ENCODE measurements around the gene OTOA.
"Not testable (repeated sequence)": the region's sequence is repeated elsewhere in the genome, so short reads cannot be mapped to it uniquely, and the experiment has no call there.

The OTOA gene

DNA sequence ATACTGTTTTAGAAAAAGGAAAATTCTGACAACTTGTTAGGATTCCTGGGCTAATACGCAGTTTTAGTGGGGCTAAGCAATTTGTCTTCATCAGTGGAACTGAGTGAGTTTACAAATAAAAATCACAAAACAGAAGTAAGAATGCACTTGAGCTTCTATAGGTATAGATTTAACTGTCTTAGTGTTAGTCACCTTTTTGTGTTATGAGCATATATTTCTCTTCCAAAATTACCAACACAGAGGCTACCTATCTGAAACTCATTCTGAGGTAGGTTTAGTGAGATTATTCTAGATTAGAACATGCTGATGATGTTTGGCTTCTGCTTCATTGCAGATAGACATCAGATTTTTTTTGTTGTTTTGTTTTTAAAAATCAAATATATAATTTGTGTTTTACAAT is 41.2 kb upstream of the OTOA start:
- H3K4me3 ChIP-seq (ENCODE audit: low read depth, low read length) = no peak overlapping the region
- DNase-seq (ENCODE audit: low read depth) = no peak
- TF ChIP-seq, protein P1, sequence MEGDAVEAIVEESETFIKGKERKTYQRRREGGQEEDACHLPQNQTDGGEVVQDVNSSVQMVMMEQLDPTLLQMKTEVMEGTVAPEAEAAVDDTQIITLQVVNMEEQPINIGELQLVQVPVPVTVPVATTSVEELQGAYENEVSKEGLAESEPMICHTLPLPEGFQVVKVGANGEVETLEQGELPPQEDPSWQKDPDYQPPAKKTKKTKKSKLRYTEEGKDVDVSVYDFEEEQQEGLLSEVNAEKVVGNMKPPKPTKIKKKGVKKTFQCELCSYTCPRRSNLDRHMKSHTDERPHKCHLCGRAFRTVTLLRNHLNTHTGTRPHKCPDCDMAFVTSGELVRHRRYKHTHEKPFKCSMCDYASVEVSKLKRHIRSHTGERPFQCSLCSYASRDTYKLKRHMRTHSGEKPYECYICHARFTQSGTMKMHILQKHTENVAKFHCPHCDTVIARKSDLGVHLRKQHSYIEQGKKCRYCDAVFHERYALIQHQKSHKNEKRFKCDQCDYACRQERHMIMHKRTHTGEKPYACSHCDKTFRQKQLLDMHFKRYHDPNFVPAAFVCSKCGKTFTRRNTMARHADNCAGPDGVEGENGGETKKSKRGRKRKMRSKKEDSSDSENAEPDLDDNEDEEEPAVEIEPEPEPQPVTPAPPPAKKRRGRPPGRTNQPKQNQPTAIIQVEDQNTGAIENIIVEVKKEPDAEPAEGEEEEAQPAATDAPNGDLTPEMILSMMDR (IDR thresholded peaks at IDR 0.05; ENCODE audit: control insufficient read depth, extremely low read depth, insufficient read depth) = no peak

DNA sequence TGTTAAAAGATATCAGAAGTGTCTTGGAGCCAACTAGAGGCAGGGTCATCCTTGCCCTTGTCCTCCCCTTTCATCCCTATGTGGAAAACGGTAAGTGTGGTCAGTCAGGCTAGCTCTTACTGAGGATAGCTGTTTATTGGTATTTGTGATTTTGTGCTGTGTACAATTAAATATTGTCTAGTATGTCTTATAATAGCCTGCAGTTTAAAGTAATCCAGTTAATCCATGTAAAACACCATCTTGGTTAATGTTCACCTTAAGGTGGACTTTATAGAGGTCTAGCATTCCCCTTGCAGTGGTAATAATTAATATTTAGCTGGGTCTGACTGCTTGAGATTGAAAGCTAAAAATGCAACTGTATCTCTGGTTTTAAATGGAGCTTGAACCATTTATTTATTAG is 38.7 kb upstream of the OTOA start:
- no peak for DNase-seq (ENCODE audit: low read depth)
- H3K4me3 ChIP-seq (ENCODE audit: low read depth, low read length) = no peak overlapping the region
- TF ChIP-seq, protein P1 (IDR thresholded peaks at IDR 0.05; ENCODE audit: control insufficient read depth, extremely low read depth, insufficient read depth) = no peak

DNA sequence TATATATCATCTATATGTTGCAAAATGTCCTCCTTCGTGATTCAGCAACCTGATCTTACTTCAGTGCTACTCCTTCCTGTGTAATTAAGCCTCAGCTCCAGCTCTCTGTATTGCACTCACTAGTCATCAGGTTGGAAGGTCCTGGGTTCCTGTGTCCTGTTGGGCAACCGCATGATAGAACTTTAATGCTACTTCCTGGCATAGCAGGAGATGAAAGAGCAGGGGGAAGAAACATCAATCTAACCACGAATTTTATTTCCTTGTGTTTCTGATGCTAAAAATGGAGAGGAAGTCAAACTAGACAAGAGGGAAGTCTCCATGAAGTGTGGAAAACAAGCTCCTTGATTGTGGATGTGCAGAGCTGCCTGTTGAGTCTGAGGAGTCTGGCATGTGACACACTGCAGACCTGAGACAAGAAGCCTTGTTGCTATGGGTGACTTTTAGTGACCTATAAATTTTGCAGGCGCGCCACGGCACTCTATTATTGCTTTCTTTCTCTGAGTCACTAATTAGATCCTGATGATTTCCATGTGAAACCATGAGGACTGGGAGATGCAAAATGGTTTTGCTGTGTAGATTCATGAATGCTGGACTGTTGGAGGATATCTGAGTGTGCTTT is 37.0 kb upstream of the OTOA start:
- DNase-seq (ENCODE audit: low read depth) = no peak
- H3K4me3 ChIP-seq (ENCODE audit: low read depth, low read length) = no peak overlapping the region
- TF ChIP-seq, protein P1 (IDR thresholded peaks at IDR 0.05; ENCODE audit: control insufficient read depth, extremely low read depth, insufficient read depth) = no peak

DNA sequence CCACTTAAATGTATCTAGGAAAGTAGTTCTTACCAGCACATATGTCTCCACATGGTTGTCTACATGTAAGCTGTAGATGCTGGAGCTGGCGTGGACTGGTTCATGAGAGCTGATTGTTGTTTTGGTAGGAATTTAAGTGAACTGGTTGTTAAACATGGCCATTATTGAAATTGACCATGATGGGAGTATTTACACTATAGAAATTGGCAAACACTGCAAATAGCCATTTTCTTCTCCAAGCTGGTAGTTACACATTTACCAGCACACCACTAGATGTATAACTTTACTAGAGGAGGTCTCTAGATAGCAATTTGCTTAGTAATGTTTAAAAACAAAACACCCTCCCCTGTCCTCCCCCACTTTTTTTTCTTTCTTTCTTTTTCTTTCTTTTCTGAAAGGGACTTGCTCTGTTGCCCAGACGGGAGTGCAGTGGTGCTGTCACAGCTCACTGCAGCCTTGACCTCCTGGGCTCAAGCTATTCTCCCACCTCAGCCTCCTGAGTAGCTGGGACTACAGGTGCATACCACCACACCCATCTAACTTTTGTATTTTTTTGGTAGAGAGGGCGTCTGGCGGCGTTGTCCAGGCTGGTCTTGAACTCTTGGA is 35.5 kb upstream of the OTOA start:
- TF ChIP-seq, protein P1 (IDR thresholded peaks at IDR 0.05; ENCODE audit: control insufficient read depth, extremely low read depth, insufficient read depth) = no peak
- DNase-seq (ENCODE audit: low read depth) = no peak
- H3K4me3 ChIP-seq (ENCODE audit: low read depth, low read length) = no peak overlapping the region

DNA sequence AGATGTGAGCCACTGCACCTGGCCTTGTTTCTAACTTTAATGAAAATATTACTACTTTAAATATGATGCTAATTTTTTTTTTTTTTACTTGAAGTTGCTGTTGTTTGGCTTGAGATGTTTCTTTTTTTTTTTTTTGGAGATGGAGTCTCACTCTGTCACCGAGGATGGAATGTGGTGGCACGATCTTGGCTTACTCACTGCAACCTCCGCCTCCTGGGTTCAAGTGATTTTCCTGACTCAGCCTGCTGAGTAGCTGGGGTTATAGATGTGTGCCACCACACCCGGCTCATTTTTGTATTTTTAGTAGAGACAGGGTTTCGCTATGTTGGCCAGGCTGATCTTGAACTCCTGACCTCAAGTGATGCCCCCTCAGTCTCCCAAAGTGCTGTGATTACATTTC is 35.0 kb upstream of the OTOA start:
- H3K4me3 ChIP-seq (ENCODE audit: low read depth, low read length) = no peak overlapping the region
- TF ChIP-seq, protein P1 (IDR thresholded peaks at IDR 0.05; ENCODE audit: control insufficient read depth, extremely low read depth, insufficient read depth) = no peak
- no peak for DNase-seq (ENCODE audit: low read depth)

DNA sequence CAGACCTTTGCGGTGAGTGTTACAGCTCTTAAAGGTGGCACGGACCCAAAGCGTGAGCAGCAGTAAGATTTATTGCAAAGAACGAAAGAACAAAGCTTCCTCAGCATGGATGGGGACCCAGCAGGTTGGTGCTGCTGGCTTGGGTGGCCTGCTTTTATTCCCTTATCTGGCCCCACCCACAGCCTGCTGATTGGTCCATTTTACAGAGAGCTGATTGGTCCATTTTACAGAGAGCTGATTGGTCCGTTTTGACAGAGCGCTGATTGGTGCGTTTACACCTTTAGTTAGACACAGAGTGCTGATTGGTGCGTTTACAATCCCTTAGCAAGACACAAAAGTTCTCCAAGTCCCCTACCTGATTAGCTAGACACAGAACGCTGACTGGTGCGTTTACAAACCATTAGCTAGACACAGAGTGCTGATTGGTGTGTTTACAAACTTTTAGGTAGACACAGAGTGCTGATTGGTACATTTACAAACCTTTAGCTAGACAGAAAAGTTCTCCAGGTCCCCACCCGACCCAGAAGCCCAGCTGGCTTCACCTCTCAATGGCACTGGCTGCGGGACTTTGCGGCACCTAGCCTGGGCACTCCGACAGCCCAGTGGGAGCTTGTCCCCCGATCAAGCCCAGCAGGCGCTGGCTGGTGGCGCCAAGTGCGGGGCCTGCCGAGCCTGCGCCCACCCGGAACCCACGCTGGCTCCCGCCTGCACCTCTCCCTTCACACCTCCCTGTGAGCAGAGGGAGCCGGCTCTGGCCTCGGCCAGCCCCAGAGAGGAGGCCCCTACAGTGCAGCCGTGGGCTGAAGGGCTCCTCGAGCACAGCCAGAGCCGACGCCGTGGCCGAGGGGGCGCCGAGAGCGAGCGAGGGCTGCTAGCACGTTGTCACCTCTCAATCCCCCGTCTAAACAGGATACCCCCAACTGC is 33.9 kb upstream of the OTOA start:
- not testable (repeated sequence) for DNase-seq (ENCODE audit: low read depth); H3K4me3 ChIP-seq (ENCODE audit: low read depth, low read length)

DNA sequence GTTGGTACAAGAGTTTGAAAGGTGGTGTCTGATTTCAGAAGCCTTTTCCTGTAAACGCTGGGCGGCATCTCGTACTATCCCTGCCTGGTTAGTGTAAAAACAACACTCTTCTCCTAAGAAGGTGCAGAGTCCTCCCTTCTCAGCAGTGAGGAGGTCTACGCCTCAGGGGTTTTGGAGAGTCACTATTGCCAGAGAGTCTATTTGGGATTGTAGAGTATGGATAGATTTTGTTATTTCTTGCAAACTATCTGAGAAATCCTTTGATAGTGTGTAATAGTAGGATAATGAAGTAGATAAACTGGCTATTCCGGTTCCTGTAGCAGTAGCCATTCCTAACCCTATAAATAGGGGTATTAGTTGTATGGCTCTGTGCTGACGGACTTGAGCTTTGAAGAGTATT is 32.9 kb upstream of the OTOA start:
- not testable (repeated sequence) for H3K4me3 ChIP-seq (ENCODE audit: low read depth, low read length); DNase-seq (ENCODE audit: low read depth)

DNA sequence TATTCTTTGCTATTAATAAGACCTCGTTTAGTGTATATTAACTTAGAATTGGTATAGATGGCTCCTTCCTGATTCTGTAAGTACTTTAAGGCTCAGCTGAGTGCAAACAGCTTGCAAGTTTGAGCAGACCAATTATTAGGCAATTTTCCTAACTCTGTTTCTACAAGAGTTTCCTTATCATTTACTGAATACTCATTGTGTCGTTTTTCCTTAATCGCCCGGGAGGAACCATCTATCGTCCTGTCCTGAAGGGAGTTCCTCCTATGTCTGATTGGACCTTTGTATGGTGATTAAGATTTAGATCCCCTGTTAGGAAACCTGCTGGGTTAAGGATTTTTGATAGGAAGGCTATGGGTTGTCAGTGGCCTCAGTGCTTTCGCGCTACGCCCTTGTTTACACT is 32.4 kb upstream of the OTOA start:
- not testable (repeated sequence) for H3K4me3 ChIP-seq (ENCODE audit: low read depth, low read length); DNase-seq (ENCODE audit: low read depth)

DNA sequence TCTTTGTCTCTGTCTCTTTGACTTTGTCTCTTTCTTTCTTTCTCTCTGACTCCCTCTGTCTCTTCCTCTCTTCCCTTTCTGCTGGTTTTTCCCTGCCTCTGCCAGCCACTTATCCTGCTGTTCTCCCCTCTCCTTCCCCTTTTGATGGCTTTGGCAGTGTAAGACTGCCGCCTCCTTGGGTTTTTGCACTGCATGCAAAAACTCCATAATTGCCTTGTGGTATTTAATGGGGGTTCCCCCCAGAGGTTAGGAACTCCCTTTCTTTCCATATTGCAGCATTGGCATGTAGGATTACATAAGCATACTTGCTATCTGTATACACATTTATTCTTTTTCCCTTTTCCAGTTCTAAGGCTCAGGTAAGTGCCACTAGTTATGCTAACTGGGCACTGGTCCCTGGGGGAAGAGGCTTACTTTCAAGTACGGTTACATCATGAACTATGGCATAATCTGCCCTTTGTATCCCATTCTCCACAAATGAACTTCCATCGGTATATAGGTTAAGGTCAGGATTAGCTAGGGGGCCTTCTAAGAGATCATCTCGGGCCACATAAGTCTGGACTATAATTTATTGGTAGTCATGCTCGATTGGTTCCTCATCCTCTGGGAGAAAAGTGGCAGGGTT is 31.7 kb upstream of the OTOA start:
- H3K4me3 ChIP-seq (ENCODE audit: low read depth, low read length); DNase-seq (ENCODE audit: low read depth): not testable (repeated sequence)

All from LNCaP clone FGC (cell line).